A549 (cell line): Measurements from ENCODE around the gene LCP1.

Experiments used
- POLR2A ChIP-seq: IDR thresholded peaks from 2 replicates; pipeline ENCODE4 v1.6.1; 2012; ENCODE audit warnings: mild to moderate bottlenecking, low read length
- TF ChIP-seq, protein P1 (sequence below): fragments of 200-600 bp; sonication (generic); IDR thresholded peaks from 2 replicates; pipeline ENCODE4 v1.6.1; 2016; ENCODE audit warnings: antibody characterized with exemption, mild to moderate bottlenecking, moderate library complexity

GRCh38 chr13:46100191-46100815, 81.7 kb downstream of the LCP1 start:
- TF ChIP-seq, protein P1, sequence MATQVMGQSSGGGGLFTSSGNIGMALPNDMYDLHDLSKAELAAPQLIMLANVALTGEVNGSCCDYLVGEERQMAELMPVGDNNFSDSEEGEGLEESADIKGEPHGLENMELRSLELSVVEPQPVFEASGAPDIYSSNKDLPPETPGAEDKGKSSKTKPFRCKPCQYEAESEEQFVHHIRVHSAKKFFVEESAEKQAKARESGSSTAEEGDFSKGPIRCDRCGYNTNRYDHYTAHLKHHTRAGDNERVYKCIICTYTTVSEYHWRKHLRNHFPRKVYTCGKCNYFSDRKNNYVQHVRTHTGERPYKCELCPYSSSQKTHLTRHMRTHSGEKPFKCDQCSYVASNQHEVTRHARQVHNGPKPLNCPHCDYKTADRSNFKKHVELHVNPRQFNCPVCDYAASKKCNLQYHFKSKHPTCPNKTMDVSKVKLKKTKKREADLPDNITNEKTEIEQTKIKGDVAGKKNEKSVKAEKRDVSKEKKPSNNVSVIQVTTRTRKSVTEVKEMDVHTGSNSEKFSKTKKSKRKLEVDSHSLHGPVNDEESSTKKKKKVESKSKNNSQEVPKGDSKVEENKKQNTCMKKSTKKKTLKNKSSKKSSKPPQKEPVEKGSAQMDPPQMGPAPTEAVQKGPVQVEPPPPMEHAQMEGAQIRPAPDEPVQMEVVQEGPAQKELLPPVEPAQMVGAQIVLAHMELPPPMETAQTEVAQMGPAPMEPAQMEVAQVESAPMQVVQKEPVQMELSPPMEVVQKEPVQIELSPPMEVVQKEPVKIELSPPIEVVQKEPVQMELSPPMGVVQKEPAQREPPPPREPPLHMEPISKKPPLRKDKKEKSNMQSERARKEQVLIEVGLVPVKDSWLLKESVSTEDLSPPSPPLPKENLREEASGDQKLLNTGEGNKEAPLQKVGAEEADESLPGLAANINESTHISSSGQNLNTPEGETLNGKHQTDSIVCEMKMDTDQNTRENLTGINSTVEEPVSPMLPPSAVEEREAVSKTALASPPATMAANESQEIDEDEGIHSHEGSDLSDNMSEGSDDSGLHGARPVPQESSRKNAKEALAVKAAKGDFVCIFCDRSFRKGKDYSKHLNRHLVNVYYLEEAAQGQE: no peak
- TF ChIP-seq POLR2A: no peak
